RPMI8226 (cell line): Measurements from ENCODE around the gene ALG12.

Source experiments
- DNase-seq: peaks from one replicate; pipeline ENCODE4 v3.0.0-alpha.2; 2015

Gene ALG12

GRCh38 chr22:49945042-49945794 lies 27.0 kb upstream of the ALG12 start:
- peak; percentile 62 for DNase-seq

DNA sequence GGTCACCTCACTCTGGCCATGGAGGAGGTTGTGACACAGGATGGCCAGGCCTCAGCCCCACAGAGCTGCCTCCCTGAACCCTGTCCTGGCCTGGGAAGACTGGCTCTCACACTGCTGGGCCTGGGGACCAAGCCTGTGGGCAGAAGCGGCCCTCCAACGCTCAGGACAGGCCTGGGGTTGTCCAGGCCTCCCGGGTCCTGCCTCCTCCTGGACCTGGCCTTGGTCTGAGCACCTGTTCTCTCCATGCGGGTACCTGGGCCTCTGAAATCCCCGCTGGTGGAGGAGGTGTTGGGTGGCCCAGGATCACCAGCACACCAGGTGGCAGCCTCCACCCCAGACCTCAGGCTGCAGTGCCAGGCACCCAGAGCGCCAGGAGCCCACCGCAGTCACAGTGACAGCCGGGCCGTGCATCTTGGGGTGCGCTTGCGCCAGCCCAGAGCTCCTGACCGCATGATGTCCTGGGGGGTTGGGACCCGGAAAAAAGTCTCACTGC lies 26.2 kb upstream of the ALG12 start:
- DNase-seq: no peak

- DNase-seq: no peak
Observed at GRCh38 chr22:49943771-49944398, 25.6 kb upstream of the ALG12 start.

DNA sequence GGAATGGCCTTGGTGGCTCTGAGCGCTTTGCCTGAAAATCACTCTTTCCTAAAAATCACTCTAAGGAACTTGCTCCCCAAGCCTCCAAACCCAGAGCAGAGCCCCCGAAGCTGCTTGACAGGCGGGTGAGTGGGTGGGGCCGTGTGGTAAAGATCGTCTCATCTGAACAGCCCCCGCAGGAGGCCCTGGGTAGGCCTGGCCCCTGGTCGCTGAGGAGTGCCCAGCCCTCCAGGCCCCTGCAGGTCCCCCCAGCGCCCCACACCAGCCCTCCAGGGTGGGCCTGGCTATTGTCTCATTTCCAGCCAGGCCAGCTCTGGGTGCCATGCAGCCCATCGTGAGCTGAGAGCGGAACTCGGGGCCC lies 25.1 kb upstream of the ALG12 start:
- DNase-seq: no peak

DNA sequence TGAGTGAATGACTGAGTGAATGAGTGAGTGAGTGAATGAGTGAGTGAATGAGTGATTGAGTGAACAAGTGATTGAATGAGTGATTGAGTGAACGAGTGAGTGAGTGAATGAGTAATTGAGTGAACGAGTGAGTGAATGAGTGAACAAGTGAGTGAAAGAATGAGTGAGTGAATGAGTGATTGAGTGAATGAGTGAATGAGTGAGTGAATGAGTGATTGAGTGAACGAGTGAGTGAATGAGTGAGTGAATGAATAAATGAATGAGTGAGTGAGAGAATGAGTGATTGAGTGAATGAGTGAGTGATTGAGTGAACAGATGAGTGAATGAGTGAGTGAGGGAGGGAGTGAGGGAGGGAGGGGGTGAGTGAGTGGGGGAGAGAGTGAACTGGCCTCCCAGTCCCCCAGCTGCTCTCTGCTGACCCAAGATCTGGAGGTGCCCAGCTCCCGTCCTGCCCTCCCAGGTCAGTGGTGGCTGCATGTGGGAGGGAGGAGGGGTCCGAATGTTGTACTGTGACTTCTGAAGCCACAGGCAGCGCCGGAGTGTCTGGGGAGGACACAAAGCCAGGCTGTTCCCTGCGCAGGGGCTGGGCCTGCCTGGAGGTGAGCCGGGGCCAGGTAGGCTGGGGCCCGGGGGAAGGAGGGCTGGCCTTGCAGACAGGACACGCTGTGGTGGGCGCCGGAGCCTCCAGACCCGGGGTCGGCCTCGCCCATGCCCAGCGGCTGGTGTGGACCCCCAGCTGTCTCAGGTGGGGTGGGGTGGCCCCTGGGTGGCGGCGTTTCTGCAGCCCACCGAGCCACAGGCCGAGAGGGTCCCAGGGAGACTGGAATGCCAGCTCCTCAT lies 24.5 kb upstream of the ALG12 start:
- no peak for DNase-seq

DNA sequence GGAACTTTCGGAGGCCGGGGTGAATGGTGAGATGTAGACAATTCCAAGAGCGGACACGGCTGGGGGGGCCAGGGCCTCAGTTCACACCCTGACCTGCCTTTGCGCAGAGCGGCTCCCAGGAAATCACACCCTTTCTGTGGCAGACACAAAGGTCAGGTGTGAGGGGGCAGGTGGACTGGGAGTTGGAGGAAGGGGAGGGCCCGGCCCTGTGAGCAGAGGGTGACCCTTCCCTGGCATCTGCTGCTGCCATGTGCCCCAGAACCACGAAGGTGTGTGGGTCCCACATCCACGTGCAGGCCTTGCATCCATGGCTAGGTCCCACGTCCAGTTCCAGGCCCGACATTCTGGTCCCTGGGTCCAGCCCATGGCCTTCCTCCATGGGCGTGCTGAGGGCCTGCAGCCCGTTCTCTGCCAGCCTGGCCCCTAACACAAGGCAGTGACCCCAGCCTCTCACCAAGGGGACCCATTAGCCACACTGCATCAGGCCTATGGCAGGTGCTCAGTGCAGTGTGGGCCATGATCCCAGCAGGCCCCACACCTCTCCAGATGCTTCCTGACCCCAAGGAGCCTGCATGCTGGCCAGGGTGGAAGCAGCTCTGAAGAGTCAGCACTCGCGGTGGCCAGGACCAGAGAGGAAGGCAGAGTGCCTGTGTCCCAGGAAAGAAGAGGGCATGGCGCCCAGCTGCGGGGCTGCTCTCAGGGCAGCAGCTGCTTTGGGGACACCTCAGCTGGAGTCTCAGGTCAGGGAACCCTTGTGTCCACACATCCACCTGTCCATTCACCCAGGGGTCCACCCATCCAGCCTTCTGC lies 23.5 kb upstream of the ALG12 start:
- DNase-seq: no peak

GRCh38 chr22:49938565-49939136 lies 20.4 kb upstream of the ALG12 start:
- DNase-seq: no peak

DNA sequence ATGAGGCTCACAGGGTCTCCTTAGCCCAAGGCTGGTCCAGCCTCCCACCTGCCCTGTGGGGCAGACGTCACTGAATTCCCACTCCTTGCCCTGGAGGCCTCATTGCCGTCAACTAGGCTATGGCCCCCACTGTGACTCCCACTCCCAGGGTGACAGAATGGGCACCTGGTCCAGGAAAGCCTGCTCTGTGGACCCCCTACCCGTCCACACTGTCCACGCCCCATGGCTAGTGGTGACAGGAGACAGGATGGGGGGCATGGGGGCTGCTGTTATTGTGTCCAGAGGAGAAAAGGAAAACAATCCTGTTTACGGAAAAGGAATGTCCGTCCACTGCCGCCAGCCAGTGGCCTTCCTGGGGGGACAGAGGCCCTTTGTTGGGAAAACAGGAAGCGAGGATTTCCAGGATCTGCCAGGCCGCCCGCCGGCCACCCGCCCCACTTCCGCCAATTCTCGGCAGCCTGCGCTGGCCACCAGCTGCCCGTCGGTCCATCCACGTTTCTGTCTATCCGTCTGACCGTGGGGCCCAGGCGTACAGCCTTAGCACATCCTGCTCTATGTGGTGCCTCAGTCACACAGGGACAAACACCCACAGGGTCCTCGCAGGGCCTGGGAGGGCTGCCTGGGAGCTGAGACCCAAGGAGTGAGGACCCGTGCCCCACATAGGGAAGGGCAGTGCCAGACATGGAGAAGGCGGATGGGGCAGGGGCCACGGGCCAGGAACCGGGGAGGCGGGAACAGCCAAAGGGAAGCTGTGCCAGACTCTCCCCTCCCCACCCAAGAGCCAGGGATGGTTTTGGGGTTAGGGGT lies 19.7 kb upstream of the ALG12 start:
- no peak for DNase-seq

DNA sequence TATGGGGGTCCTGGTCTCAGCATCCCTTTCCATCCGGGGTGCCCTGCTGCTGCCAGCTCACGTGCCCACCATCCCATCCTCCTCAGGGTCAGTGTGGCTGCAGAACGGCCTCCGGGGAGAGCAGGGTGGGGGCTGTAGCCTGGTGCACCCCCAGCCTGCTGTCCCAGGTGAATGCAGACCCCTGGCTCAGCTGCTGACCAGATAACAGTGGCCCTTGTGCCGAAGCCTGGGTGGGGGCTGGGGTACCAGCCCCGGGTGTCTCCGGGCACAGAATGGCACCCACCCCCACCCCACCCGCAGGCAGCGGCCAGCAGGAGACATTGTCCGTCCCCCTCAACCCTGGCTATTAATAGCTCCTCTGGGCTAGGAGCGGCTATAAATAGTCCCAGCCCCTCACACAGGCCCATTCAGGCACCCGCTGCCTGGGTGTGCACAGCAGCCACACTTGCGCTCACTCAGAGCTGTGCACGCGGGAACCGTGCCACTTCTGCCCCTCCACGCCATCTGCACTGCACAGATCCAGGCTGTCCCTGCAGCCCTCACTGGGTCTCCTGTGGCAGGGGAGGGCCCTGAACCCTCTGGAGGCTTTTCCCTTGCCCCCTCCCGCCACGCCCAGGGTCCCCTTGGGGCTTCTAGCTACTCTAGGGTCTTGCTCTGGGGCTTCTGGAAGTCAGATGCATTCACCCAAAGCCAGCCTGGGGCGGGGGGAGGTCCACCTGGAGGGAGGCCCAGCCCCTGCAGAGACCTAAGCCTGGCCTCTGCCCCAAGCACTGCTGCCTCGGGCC lies 18.9 kb upstream of the ALG12 start:
- peak; percentile 72 for DNase-seq

GRCh38 chr22:49936018-49936972 lies 18.1 kb upstream of the ALG12 start:
- peak; percentile 96 for DNase-seq

GRCh38 chr22:49935561-49935960 lies 17.3 kb upstream of the ALG12 start:
- no peak for DNase-seq

DNA sequence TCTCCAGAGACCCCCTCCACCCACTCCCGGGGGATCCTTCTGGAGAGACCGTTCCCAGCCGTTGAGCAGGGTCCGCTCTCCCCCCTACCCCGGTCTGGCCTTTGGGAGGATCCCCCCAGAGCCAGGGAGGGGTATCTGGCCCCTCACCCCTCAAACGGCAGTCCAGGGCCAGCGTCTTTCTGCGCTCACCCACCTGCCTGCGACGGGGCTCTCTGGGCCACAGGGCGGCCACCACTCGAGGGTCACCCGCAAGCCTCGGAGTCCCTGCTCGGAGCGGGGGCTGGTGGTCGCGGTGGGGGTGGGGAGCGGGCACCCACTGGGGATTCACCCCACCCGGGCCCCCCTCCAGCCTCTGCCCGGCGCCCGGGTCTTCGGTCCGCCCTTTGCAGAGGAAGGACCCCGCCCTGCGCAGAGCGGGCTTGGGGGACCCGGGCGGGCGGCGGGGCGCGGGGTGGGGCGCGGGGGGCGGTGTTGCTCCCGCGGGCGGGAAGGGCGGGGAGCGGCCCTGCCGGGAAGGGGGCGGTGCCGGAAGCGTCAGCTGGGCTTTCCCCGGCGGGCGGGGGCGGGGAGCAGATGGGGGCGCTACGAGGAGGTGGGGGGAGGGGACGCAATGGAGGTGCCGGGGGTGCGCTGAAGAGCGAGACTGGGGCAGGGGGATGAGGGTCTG lies 16.8 kb upstream of the ALG12 start:
- peak; percentile 93 for DNase-seq

GRCh38 chr22:49934160-49934890 lies 16.1 kb upstream of the ALG12 start:
- peak; percentile 95 for DNase-seq

DNA sequence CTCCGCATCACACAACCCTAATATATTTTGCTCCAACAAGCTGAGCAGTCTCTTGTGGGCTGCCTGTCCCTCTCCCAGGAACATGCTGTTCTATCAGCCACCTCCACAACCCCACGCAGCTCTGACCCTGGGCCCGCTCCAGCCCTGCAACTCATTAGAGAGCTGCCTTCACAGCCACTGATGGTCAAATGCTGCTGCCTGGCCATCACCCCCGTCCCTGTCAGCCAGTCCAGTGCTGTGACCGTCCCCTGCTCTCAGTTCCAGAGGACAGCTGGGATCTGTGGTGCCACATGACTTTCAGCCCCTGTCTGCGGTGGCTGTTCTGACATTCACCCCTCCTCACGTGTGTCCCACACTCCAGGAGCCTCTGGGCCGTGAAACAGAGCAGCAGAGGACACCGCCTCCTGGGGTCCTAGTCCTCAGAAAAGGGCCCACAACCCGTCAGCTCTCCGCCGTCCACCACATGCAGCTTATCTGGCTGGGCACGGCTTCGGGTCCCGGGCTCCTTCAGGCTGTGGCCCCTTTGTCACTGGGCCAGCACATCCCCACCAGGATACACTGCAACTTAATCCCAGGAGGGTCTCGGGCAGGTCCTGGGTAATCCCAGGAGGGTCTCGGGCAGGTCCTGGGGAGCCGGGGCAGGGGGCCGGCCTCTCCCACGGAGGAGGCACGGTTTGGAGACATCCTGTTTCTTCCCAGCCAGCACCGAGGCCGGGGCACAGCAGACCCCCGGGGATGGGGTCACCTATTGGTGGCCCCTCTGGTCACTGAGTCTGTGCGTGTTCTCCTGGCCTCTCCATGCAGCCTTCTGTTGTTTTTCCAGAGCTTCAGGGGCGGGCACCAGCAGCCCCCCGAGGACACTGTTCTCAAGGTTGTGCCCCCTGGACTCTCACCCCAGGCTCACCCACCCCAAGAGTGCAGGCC lies 15.3 kb upstream of the ALG12 start:
- peak; percentile 54 for DNase-seq

DNA sequence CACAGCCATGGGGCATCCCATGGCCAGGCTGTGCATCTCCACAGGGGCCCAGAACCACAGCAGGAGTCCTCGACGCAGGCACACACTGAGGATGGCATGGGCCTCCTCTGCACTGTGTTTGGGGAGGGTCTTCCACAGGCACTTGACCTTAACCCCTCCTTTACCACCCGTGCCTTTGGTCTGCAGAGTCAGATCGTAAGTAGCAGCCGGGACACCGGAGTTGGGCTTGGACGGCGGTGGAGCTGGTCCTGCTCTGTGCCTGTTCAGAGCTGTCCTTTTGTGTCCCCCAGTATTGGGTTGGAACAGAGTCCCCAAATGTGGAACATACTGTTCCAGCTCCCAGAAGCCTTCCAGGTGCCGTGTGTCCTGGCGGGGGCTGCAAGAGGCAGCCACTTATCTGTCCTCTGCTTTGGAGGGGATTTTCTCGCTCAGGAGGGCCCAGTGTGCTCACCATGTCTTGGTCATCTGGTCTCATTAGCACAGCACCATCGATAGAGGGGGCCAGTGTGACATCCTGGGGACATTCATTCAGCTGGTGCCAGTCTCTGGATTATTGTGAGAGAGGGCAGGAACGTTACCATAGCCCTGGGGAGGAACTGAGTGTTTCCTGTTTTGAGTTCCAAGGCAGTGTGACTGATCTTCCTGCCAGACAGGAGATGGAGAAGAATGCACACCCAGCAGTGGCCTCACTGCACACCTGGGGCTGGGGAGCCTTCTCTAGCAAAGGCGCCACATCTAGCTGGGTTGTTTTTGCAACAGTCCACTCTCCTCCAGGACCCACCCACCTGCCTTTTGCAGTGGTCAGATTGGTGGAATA lies 12.6 kb upstream of the ALG12 start:
- DNase-seq: peak; percentile 94

DNA sequence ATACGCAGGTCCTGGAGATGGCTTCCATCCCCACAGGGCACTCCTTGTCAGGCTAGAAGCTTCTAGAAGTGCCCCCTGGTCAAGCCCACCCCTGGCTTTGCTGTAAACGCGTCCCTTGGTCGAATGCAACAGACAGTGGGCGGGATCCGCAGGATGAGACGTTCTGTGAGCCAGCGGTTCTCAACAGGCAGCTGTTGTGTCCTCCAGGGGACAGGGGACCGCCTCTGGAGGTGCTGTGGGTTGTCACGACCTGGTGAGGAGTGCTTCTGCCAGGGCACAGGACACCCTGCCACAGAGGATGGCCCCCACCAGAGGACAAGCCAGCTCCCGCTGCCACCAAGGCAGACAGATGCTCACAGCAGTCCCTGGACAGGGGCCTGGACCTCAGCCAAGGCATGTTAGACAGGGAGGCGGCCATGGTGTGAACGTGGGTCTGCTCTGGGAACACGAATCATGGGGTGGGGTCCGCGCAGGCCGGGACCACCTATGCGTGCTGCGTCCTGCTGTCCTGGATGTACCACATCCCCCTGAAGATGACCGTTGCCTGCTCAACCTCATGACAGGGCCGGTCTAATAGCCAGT lies 11.8 kb upstream of the ALG12 start:
- DNase-seq: no peak
